DND-41 (cell line): ENCODE results near the gene SS18.

Experiments
- ATAC-seq: fragments of 200-7000 bp; cut with Tn5 transposase; 3 replicates; pipeline ENCODE4 v1.9.1; 2021; ENCODE audit warnings: low read depth; ENCODE audit not compliant: insufficient read depth
- DNase-seq: peaks from one replicate; pipeline ENCODE4 v3.0.0-alpha.2; 2020
- H2AFZ ChIP-seq: 2 replicates; pipeline ENCODE4 v1.6.0; 2012; ENCODE audit warnings: low read depth, low read length
- H3K27ac ChIP-seq: 2 replicates; pipeline ENCODE4 v1.5.1; 2012; ENCODE audit warnings: low read length, inconsistent platforms
- H3K27me3 ChIP-seq: fragments of 200-600 bp; sonication (generic); 2 replicates; pipeline ENCODE4 v1.6.0; 2012; ENCODE audit warnings: low read length, mild to moderate bottlenecking, inconsistent platforms; ENCODE audit not compliant: insufficient read depth, poor library complexity
- H3K36me3 ChIP-seq: 2 replicates; pipeline ENCODE4 v1.5.1; 2012; ENCODE audit warnings: low read length, inconsistent platforms; ENCODE audit not compliant: insufficient read depth
- H3K4me1 ChIP-seq: 2 replicates; pipeline ENCODE4 v1.5.1; 2012; ENCODE audit warnings: mild to moderate bottlenecking, low read length; ENCODE audit not compliant: insufficient read depth
- H3K4me2 ChIP-seq: 2 replicates; pipeline ENCODE4 v1.6.0; 2012; ENCODE audit warnings: mild to moderate bottlenecking, moderate library complexity, low read length, inconsistent platforms; ENCODE audit not compliant: insufficient read depth
- H3K4me3 ChIP-seq, 2 experiments: fragments of 200-600 bp in 1 of 2; shearing (Covaris generic) in 1 of 2; 2 replicates each; pipeline ENCODE4 v1.5.1; 2012 to 2016; ENCODE audit warnings: inconsistent platforms in 2 of 2, low read length in 2 of 2, mild to moderate bottlenecking in 2 of 2, low read depth in 1 of 2, moderate library complexity in 1 of 2
- H3K79me2 ChIP-seq: 2 replicates; pipeline ENCODE4 v1.6.0; 2012; ENCODE audit warnings: low read length, inconsistent platforms; ENCODE audit not compliant: insufficient read depth
- H3K9ac ChIP-seq: 2 replicates; pipeline ENCODE4 v1.6.0; 2012; ENCODE audit warnings: low read depth, mild to moderate bottlenecking, inconsistent platforms, low read length, moderate library complexity
- H3K9me3 ChIP-seq: 2 replicates; pipeline ENCODE4 v1.5.1; 2012; ENCODE audit warnings: low read length, moderate library complexity, mild to moderate bottlenecking, inconsistent platforms; ENCODE audit not compliant: insufficient read depth, severe bottlenecking
- H4K20me1 ChIP-seq: 2 replicates; pipeline ENCODE4 v1.6.0; 2012; ENCODE audit warnings: low read length; ENCODE audit not compliant: insufficient read depth
- CTCF ChIP-seq: IDR thresholded peaks from 2 replicates; pipeline ENCODE4 v1.5.1; 2012; ENCODE audit warnings: borderline replicate concordance, low read length, moderate library complexity, mild to moderate bottlenecking; ENCODE audit not compliant: poor library complexity, severe bottlenecking; ENCODE audit errors: extremely low read depth
- EZH2 ChIP-seq: IDR thresholded peaks from 3 replicates; pipeline ENCODE4 v1.6.1; 2012; ENCODE audit warnings: borderline replicate concordance, low read depth, mild to moderate bottlenecking, moderate library complexity, low read length, inconsistent platforms; ENCODE audit not compliant: severe bottlenecking

Gene SS18

GRCh38 chr18:26104035-26104434, 13.6 kb upstream of the SS18 start:
- H3K9me3 ChIP-seq = no peaks in the 10 kb centered on the region
- TF ChIP-seq CTCF (no peak), EZH2 (no peak)
- H3K4me1 ChIP-seq = no peaks in the 10 kb centered on the region
- no peaks in the 10 kb centered on the region for H3K27me3 ChIP-seq
- H3K9ac ChIP-seq = no peak overlapping the region
- H3K4me3 ChIP-seq = no peak overlapping the region
- H2AFZ ChIP-seq = no peak overlapping the region
- no peaks in the 10 kb centered on the region for H3K79me2 ChIP-seq
- no peak overlapping the region for H3K4me2 ChIP-seq
- no peak for DNase-seq
- ATAC-seq = no peak
- no peak overlapping the region for H3K27ac ChIP-seq
- no peaks in the 10 kb centered on the region for H4K20me1 ChIP-seq
- no peaks in the 10 kb centered on the region for H3K36me3 ChIP-seq

DNA sequence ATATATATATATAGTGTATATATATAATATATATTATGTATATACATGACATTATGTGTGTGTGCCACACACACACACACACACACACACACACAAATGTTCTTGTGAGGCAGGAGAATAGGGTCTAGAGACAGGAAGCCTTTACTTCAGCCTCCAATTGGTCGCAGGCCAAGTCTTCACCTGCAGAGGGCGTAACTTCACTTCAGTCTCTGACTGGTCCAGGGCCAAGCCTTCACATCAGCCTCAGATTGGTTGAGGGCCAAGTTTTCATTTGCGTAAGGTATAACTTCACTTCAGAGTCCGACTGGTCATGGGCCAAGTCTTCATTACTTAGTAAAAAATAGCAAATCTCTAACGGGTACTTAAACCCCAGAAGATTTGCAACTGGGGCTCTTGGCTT, 13.2 kb upstream of the SS18 start:
- Histone ChIP-seq H3K27me3 (no peaks in the 10 kb centered on the region), H4K20me1 (no peaks in the 10 kb centered on the region), H3K4me3 (no peak overlapping the region), H3K36me3 (no peaks in the 10 kb centered on the region), H3K79me2 (no peaks in the 10 kb centered on the region), H2AFZ (no peak overlapping the region), H3K9ac (no peak overlapping the region), H3K4me2 (no peak overlapping the region), H3K27ac (no peak overlapping the region), H3K4me1 (no peaks in the 10 kb centered on the region), H3K9me3 (no peaks in the 10 kb centered on the region)
- TF ChIP-seq CTCF = peak; percentile 55
- TF ChIP-seq EZH2 = no peak
- ATAC-seq = peak; percentile 48; the same call in 2 of the 3 replicates
- DNase-seq = peak; percentile 33

DNA sequence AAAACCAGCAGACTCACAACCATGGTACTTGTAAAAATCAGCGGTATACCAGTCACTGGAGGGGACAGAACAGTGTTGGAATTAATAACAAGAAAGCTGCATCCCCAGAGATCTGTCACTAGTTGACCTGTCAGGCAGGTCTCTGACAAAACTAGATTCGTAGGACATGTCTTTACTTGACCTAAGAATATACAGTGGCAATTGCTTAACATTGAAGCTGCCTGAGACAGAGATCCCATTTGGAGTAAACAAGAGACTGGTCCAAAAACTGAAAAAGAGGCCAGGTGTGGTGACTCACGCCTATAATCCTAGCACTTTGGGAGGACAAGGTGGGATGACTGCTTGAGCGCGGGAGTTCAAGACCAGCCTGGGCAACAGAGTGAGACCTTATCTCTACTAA, 7.2 kb upstream of the SS18 start:
- H3K9ac ChIP-seq = no peak overlapping the region
- no peaks in the 10 kb centered on the region for H3K36me3 ChIP-seq
- H3K4me1 ChIP-seq = no peaks in the 10 kb centered on the region
- no peaks in the 10 kb centered on the region for H3K27me3 ChIP-seq
- no peaks in the 10 kb centered on the region for H3K79me2 ChIP-seq
- DNase-seq = no peak
- no peak overlapping the region for H3K27ac ChIP-seq
- TF ChIP-seq CTCF (no peak), EZH2 (no peak)
- no peak overlapping the region for H3K4me2 ChIP-seq
- no peak for ATAC-seq
- no peak overlapping the region for H2AFZ ChIP-seq
- H4K20me1 ChIP-seq = no peaks in the 10 kb centered on the region
- no peak overlapping the region for H3K4me3 ChIP-seq
- no peaks in the 10 kb centered on the region for H3K9me3 ChIP-seq

GRCh38 chr18:26096852-26097251, 6.4 kb upstream of the SS18 start:
- H3K36me3 ChIP-seq = no peaks in the 10 kb centered on the region
- no peaks in the 10 kb centered on the region for H3K27me3 ChIP-seq
- DNase-seq = no peak
- no peaks in the 10 kb centered on the region for H3K79me2 ChIP-seq
- H2AFZ ChIP-seq = no peak overlapping the region
- no peak overlapping the region for H3K9ac ChIP-seq
- H4K20me1 ChIP-seq = no peaks in the 10 kb centered on the region
- no peaks in the 10 kb centered on the region for H3K4me1 ChIP-seq
- no peak overlapping the region for H3K27ac ChIP-seq
- H3K4me2 ChIP-seq = no peak overlapping the region
- H3K9me3 ChIP-seq = no peaks in the 10 kb centered on the region
- H3K4me3 ChIP-seq = no peak overlapping the region
- ATAC-seq = no peak
- TF ChIP-seq EZH2 (no peak), CTCF (no peak)
